ENCODE results near the gene VEGFB.

VEGFB gene

GRCh38 chr11:64230985-64231365, 3.4 kb upstream of the VEGFB start:
- H3K27ac Mint-ChIP-seq = peak overlapping the region; percentile 91
- H3K27me3 Mint-ChIP-seq = no peaks in the 10 kb centered on the region

GRCh38 chr11:64231546-64231945, 2.8 kb upstream of the VEGFB start:
- Mint-ChIP-seq H3K36me3 (peaks cover 10% of the 10 kb centered on the region), H3K27me3 (no peaks in the 10 kb centered on the region), H3K27ac (peak overlapping the region; percentile 62)

More at GRCh38 chr11:64230985-64231365, 3.4 kb upstream of the VEGFB start:
- peak overlapping the region; percentile 87 for H3K4me3 Mint-ChIP-seq
- H3K36me3 Mint-ChIP-seq = peaks cover 10% of the 10 kb centered on the region
- no peak for DNase-seq
- peaks cover 65% of the 10 kb centered on the region for H3K4me1 Mint-ChIP-seq
- H3K9me3 Mint-ChIP-seq = no peaks in the 10 kb centered on the region
- CTCF ChIA-PET = interaction anchor here (0.7 to 1.6 kb wide), 3 partner anchors 26 to 86 kb away, joined by 3 to 4 read pairs (median 3); partner anchors contain the start of gene TRMT112

GRCh38 chr11:64232182-64232966, 2.0 kb upstream of the VEGFB start:
- Mint-ChIP-seq H3K36me3 (peaks cover 16% of the 10 kb centered on the region), H3K4me1 (peaks cover 67% of the 10 kb centered on the region), H3K27me3 (no peaks in the 10 kb centered on the region), H3K9me3 (no peaks in the 10 kb centered on the region), H3K4me3 (peak overlapping the region; percentile 87), H3K27ac (peak overlapping the region; percentile 62)
- DNase-seq = no peak
- CTCF ChIA-PET = interaction anchor here (0.6 to 0.7 kb wide), 2 partner anchors 28 to 69 kb away, joined by 3 read pairs; no protein-coding TSS in a partner anchor

More at GRCh38 chr11:64231546-64231945, 2.8 kb upstream of the VEGFB start:
- DNase-seq = no peak
- peak overlapping the region; percentile 87 for H3K4me3 Mint-ChIP-seq
- no peaks in the 10 kb centered on the region for H3K9me3 Mint-ChIP-seq
- H3K4me1 Mint-ChIP-seq = peaks cover 65% of the 10 kb centered on the region
- CTCF ChIA-PET = interaction anchor here (0.7 to 1.6 kb wide), 2 partner anchors 27 to 86 kb away, joined by 3 to 4 read pairs; partner anchors contain the start of gene TRMT112

GRCh38 chr11:64232967-64233315, 1.4 kb upstream of the VEGFB start:
- CTCF ChIA-PET = interaction anchor here (0.7 kb wide), 1 partner anchor 28 kb away, joined by 3 read pairs; no protein-coding TSS in a partner anchor
- H3K27me3 Mint-ChIP-seq = no peaks in the 10 kb centered on the region
- H3K4me3 Mint-ChIP-seq = peak overlapping the region; percentile 66
- no peak overlapping the region for H3K27ac Mint-ChIP-seq
- DNase-seq = no peak
- H3K9me3 Mint-ChIP-seq = no peaks in the 10 kb centered on the region
- peaks cover 64% of the 10 kb centered on the region for H3K4me1 Mint-ChIP-seq
- H3K36me3 Mint-ChIP-seq = peaks cover 17% of the 10 kb centered on the region

GRCh38 chr11:64234647-64235379, 429 bp downstream of the VEGFB start:
- H3K27ac Mint-ChIP-seq = peak overlapping the region; percentile 62
- H3K27me3 Mint-ChIP-seq = no peaks in the 10 kb centered on the region
- DNase-seq = peak; percentile 72
- peak overlapping the region; percentile 84 for H3K4me3 Mint-ChIP-seq
- H3K36me3 Mint-ChIP-seq = peaks cover 22% of the 10 kb centered on the region
- no peaks in the 10 kb centered on the region for H3K9me3 Mint-ChIP-seq
- H3K4me1 Mint-ChIP-seq = peaks cover 59% of the 10 kb centered on the region
- CTCF ChIA-PET = no interaction called here

GRCh38 chr11:64235437-64236161, 1.2 kb downstream of the VEGFB start:
- CTCF ChIA-PET = interaction anchor here (0.8 kb wide), 1 partner anchor 9 kb away, joined by 3 read pairs; the partner anchor contains the start of gene NUDT22
- H3K36me3 Mint-ChIP-seq = peaks cover 25% of the 10 kb centered on the region
- peaks cover 63% of the 10 kb centered on the region for H3K4me1 Mint-ChIP-seq
- H3K9me3 Mint-ChIP-seq = no peaks in the 10 kb centered on the region
- H3K4me3 Mint-ChIP-seq = peak overlapping the region; percentile 84
- peak overlapping the region; percentile 62 for H3K27ac Mint-ChIP-seq
- no peak for DNase-seq
- no peaks in the 10 kb centered on the region for H3K27me3 Mint-ChIP-seq

GRCh38 chr11:64237484-64237951, 3.1 kb downstream of the VEGFB start:
- H3K27ac Mint-ChIP-seq = peak overlapping the region; percentile 52
- H3K27me3 Mint-ChIP-seq = no peaks in the 10 kb centered on the region
- no peaks in the 10 kb centered on the region for H3K9me3 Mint-ChIP-seq
- DNase-seq = no peak
- H3K4me1 Mint-ChIP-seq = peaks cover 54% of the 10 kb centered on the region
- H3K36me3 Mint-ChIP-seq = peaks cover 24% of the 10 kb centered on the region
- CTCF ChIA-PET = interaction anchor here (0.8 to 2.2 kb wide), 3 partner anchors 12 to 67 kb away, joined by 3 to 5 read pairs (median 4); no protein-coding TSS in a partner anchor
- H3K4me3 Mint-ChIP-seq = no peak overlapping the region

- CTCF ChIA-PET = interaction anchor here (1.4 to 2.2 kb wide), 2 partner anchors 12 to 34 kb away, joined by 4 to 5 read pairs; no protein-coding TSS in a partner anchor
- Mint-ChIP-seq H3K4me1 (peaks cover 54% of the 10 kb centered on the region), H3K4me3 (peak overlapping the region; percentile 21), H3K9me3 (no peaks in the 10 kb centered on the region), H3K36me3 (peaks cover 24% of the 10 kb centered on the region), H3K27me3 (no peaks in the 10 kb centered on the region), H3K27ac (no peak overlapping the region)
- no peak for DNase-seq
Measured at GRCh38 chr11:64238076-64238475, 3.7 kb downstream of the VEGFB start.

- CTCF ChIA-PET = interaction anchor here (1.4 to 2.2 kb wide), 2 partner anchors 11 to 35 kb away, joined by 4 to 5 read pairs; no protein-coding TSS in a partner anchor
- Mint-ChIP-seq H3K4me3 (no peak overlapping the region), H3K4me1 (peaks cover 58% of the 10 kb centered on the region), H3K27me3 (no peaks in the 10 kb centered on the region), H3K36me3 (peaks cover 30% of the 10 kb centered on the region), H3K27ac (peak overlapping the region; percentile 73), H3K9me3 (no peaks in the 10 kb centered on the region)
- DNase-seq = no peak
Measured at GRCh38 chr11:64238999-64239398, 4.6 kb downstream of the VEGFB start.

GRCh38 chr11:64239662-64240434, 5.5 kb downstream of the VEGFB start:
- DNase-seq = no peak
- CTCF ChIA-PET = no interaction called here
- Mint-ChIP-seq H3K4me3 (peak overlapping the region; percentile 90), H3K36me3 (peaks cover 32% of the 10 kb centered on the region), H3K4me1 (peaks cover 64% of the 10 kb centered on the region), H3K27me3 (no peaks in the 10 kb centered on the region), H3K9me3 (no peaks in the 10 kb centered on the region), H3K27ac (peak overlapping the region; percentile 93)

- Mint-ChIP-seq H3K27me3 (no peaks in the 10 kb centered on the region), H3K27ac (peak within 1 kb of the TSS; percentile 93), H3K36me3 (peaks cover 32% of the 10 kb centered on the region), H3K4me1 (peaks cover 64% of the 10 kb centered on the region), H3K9me3 (no peaks in the 10 kb centered on the region), H3K4me3 (peak within 1 kb of the TSS; percentile 90)
- CTCF ChIA-PET = interaction anchor here (0.8 to 1.2 kb wide), 5 partner anchors 9 to 64 kb away, joined by 3 to 7 read pairs (median 4); partner anchors contain the start of genes ESRRA, NUDT22, PLCB3 and TRPT1
- DNase-seq = peak; percentile 97
Measured at GRCh38 chr11:64240435-64241240, 6.3 kb downstream of the VEGFB start, which contains the start of gene FKBP2. Gene FKBP2 (plus strand): TSS chr11:64241095. CDS start chr11:64242388, 1,293 bp downstream.

GRCh38 chr11:64241241-64241490, 6.8 kb downstream of the VEGFB start:
- peaks cover 32% of the 10 kb centered on the region for H3K36me3 Mint-ChIP-seq
- peak overlapping the region; percentile 90 for H3K4me3 Mint-ChIP-seq
- peak; percentile 100 for DNase-seq
- H3K9me3 Mint-ChIP-seq = no peaks in the 10 kb centered on the region
- CTCF ChIA-PET = interaction anchor here (0.8 to 1.2 kb wide), 5 partner anchors 9 to 64 kb away, joined by 3 to 7 read pairs (median 4); partner anchors contain the start of genes ESRRA, NUDT22, PLCB3 and TRPT1
- H3K27me3 Mint-ChIP-seq = no peaks in the 10 kb centered on the region
- peak overlapping the region; percentile 93 for H3K27ac Mint-ChIP-seq
- H3K4me1 Mint-ChIP-seq = peaks cover 65% of the 10 kb centered on the region
